Naive thymus-derived CD8-positive, alpha-beta T cell (primary cell): ENCODE data around the gene ITIH4. TPM values are rescaled to one million over a fixed set of nuclear protein-coding genes. Genes with fewer than 3 reads are reported as not detected.

Source experiments
- ATAC-seq, 2 donors: fragments of 150-1000 bp; cut with Tn5 transposase in 1 of 2; sonication (Bioruptor Pico), chemical (Tn5 transposase) in 1 of 2; 1 replicate in 1 of 2; 2 replicates in 1 of 2; pipeline ENCODE4 v1.10.0; 2021; ENCODE audit warnings: mild to moderate bottlenecking in 2 of 2, moderate library complexity in 2 of 2
- POLR2A ChIA-PET: fragments of 350-600 bp; sonication (Branson Sonifier 250); formaldehyde crosslinking; loops from one replicate; lab custom pipeline; 2021; ENCODE audit warnings: antibody characterized with exemption; lab: Charles Lee
- DNase-seq, 10 donors: peaks; one replicate each; pipeline versions ENCODE4 v3.0.0 to v3.0.0-alpha.2; 2020 to 2022
- H3K27ac Mint-ChIP-seq, 10 donors: one replicate each; pipeline ENCODE4 v1.8.0; 2020 to 2022; ENCODE audit warnings: mild to moderate bottlenecking in 10 of 10, mixed read lengths in 10 of 10, moderate library complexity in 4 of 10, inconsistent platforms in 1 of 10
- H3K27me3 Mint-ChIP-seq, 5 donors: one replicate each; pipeline ENCODE4 v1.8.0; 2021 to 2022; ENCODE audit warnings: mixed read lengths in 5 of 5
- H3K36me3 Mint-ChIP-seq, 3 donors: one replicate each; pipeline ENCODE4 v1.8.0; 2020 to 2022; ENCODE audit warnings: mixed read lengths in 3 of 3, mild to moderate bottlenecking in 2 of 3, inconsistent platforms in 1 of 3
- H3K4me1 Mint-ChIP-seq, 4 donors: one replicate each; pipeline ENCODE4 v1.8.0; 2021 to 2022; ENCODE audit warnings: mixed read lengths in 4 of 4
- H3K4me3 Mint-ChIP-seq, 10 donors: one replicate each; pipeline ENCODE4 v1.8.0; 2020 to 2022; ENCODE audit warnings: mild to moderate bottlenecking in 10 of 10, mixed read lengths in 10 of 10, moderate library complexity in 6 of 10, inconsistent platforms in 1 of 10
- H3K9me3 Mint-ChIP-seq, 9 donors: one replicate each; pipeline ENCODE4 v1.8.0; 2020 to 2022; ENCODE audit warnings: mixed read lengths in 9 of 9, mild to moderate bottlenecking in 3 of 9, inconsistent platforms in 1 of 9, moderate library complexity in 1 of 9
- polyA plus RNA-seq, 3 donors: library from polyadenylated mRNA; unstranded; fragments of 300-500 nt; fragmentation: Illumina TruSeq; gene quantifications; one replicate each; pipeline ENCODE4 v1.2.3, GENCODE V29; 2021
- total RNA-seq, 8 experiments: library from RNA in 2 of 8; stranded (reverse) in 2 of 8; gene quantifications; one replicate each; pipeline ENCODE4 v1.2.3 and lab custom pipeline; 2021 to 2026

The ITIH4 gene
- total and polyA plus RNA-seq, 5 experiments from 2014 or later: 0.05 to 32.6 (median 14.7) TPM; not detected in 1

DNA sequence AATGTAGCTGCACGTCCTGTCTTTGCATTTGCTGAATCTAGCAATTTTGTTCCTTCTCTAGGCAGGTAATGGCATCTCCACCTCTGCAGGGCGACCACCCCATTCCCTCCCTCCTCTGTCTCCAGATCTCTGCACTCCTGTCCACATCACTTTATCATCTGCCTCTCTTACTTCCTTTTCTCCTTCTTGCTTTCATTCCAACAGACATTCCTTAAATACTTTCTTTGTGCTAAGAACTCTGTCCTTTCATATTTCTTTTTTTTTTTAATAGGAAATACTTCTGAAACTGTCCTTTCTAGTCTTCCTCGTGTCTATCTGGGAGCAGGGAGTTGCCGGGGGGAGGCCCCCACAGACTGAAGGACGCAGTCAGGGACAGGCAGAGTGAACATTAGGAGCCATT is 28.6 kb downstream of the ITIH4 start:
- no peaks in the 10 kb centered on the region for H3K36me3 Mint-ChIP-seq
- no peaks in the 10 kb centered on the region for H3K9me3 Mint-ChIP-seq
- DNase-seq (no peak), ATAC-seq (no peak)
- H3K4me1 Mint-ChIP-seq: no peaks in the 10 kb centered on the region
- peak overlapping the region in 1 of 10 donors; percentile 53 for H3K27ac Mint-ChIP-seq
- H3K27me3 Mint-ChIP-seq: peaks cover 0 to 5% (median 0%) of the 10 kb centered on the region in 5 donors
- POLR2A ChIA-PET: no interaction called here
- no peak overlapping the region for H3K4me3 Mint-ChIP-seq

DNA sequence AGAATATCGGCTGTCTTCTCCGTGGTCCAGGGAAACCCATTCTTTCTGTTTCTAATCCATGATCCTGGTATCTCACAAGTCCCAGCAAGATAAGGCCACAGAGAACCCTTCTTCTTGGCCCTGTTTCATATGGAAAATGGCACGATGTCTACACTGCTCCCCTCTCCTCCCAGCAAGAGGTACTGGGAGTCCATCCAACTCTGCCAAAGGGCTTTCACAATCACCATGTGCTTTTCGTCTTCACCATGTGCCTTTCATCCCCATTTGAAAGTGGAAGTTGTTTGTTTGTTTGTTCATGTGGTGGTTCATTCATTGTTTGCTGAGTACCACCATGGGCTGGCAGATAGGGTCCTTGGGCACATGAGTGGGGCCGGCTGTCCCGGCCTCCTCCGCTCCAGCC is 30.4 kb downstream of the ITIH4 start:
- no peaks in the 10 kb centered on the region for H3K36me3 Mint-ChIP-seq

DNA sequence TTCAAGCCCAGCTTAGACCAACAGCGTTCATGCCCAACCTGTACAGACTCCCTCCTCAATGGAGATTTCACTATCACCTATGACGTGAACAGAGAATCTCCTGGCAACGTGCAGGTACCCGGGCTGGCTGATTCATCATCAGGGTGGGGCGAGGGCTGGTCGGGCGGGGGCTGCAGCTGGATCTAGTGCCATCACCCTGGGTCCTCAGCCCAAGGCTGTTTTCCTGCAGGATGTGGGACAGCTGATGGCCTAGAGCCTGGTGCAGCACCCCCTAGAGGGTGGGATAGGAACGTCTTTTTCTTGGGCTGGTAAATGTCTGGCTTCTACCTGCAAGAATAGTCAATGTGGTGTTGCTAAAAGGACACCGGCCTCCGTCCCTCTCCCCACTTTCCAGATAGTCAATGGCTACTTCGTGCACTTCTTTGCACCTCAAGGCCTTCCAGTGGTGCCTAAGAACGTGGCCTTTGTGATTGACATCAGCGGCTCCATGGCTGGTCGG is 31.4 kb downstream of the ITIH4 start:
- H3K9me3 Mint-ChIP-seq: no peaks in the 10 kb centered on the region
- DNase-seq (peak in 1 of 10 donors; percentile 5), ATAC-seq (no peak)
- H3K4me3 Mint-ChIP-seq: no peak overlapping the region
- H3K4me1 Mint-ChIP-seq: no peaks in the 10 kb centered on the region
- no peaks in the 10 kb centered on the region for H3K36me3 Mint-ChIP-seq
- H3K27me3 Mint-ChIP-seq: peaks cover 0 to 5% (median 0%) of the 10 kb centered on the region in 5 donors
- POLR2A ChIA-PET: interaction anchor here (0.5 kb wide), 1 partner anchor 194 kb away, joined by 4 read pairs; no protein-coding TSS in a partner anchor
- no peak overlapping the region for H3K27ac Mint-ChIP-seq

More for the DNA sequence above, 30.4 kb downstream of the ITIH4 start:
- H3K27ac Mint-ChIP-seq: no peak overlapping the region
- DNase-seq: no peak
- ATAC-seq: no peak
- POLR2A ChIA-PET: no interaction called here
- H3K4me1 Mint-ChIP-seq: no peaks in the 10 kb centered on the region
- H3K9me3 Mint-ChIP-seq: no peaks in the 10 kb centered on the region
- no peak overlapping the region for H3K4me3 Mint-ChIP-seq
- H3K27me3 Mint-ChIP-seq: peaks cover 0 to 5% (median 0%) of the 10 kb centered on the region in 5 donors

DNA sequence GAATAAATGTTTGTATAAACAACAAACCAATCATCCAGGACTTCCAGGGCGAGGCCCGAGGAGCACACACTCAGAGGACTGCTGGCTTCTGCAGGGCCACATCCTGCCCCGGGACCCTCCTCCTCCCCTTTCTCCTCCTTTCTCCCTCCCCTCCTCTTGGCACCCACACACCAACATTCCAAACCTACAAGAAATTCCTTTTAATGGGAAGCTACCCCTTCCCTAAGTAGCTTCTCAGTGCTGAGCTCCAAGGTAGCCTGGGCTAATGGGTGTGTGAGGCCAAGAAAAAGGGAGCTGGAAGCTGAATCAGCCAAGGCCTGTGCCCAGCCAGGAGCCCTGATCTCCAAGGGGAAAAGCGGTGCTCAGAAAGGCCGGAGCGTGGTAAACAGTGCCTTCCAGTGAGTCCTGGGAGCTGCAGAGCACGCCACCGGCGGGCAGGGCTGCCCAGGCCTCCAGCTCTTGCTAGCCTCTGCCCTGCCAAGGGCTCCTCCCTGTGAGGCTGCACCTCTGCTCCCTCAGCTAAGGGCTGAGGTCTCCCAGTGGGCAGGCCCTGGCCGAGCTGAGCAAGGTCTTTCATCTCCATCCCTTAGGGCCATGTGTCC is 32.0 kb downstream of the ITIH4 start:
- ATAC-seq (no peak), DNase-seq (no peak)
- Mint-ChIP-seq H3K36me3 (no peaks in the 10 kb centered on the region), H3K27ac (no peak overlapping the region), H3K9me3 (no peaks in the 10 kb centered on the region), H3K4me3 (no peak overlapping the region), H3K27me3 (peaks cover 0 to 5% (median 0%) of the 10 kb centered on the region in 5 donors), H3K4me1 (no peaks in the 10 kb centered on the region)
- POLR2A ChIA-PET: interaction anchor here (0.5 kb wide), 1 partner anchor 194 kb away, joined by 4 read pairs; no protein-coding TSS in a partner anchor

DNA sequence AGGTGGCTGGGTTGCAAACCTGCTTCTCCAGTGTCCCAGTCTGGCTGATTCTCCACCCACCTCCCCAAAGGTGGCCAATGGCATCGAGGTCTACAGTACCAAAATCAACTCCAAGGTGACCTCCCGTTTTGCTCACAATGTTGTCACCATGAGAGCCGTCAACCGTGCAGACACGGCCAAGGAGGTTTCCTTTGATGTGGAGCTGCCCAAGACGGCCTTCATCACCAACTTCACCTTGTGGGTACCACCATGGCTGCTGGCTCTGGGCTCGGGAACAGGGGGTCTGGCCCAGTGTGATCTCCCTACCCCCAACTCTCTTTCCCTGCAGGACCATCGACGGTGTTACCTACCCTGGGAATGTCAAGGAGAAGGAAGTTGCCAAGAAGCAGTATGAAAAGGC is 34.1 kb downstream of the ITIH4 start:
- no peaks in the 10 kb centered on the region for H3K9me3 Mint-ChIP-seq
- ATAC-seq (no peak), DNase-seq (no peak)
- H3K36me3 Mint-ChIP-seq: no peaks in the 10 kb centered on the region
- H3K27ac Mint-ChIP-seq: no peak overlapping the region
- POLR2A ChIA-PET: no interaction called here
- no peaks in the 10 kb centered on the region for H3K27me3 Mint-ChIP-seq
- no peak overlapping the region for H3K4me3 Mint-ChIP-seq
- H3K4me1 Mint-ChIP-seq: no peaks in the 10 kb centered on the region

DNA sequence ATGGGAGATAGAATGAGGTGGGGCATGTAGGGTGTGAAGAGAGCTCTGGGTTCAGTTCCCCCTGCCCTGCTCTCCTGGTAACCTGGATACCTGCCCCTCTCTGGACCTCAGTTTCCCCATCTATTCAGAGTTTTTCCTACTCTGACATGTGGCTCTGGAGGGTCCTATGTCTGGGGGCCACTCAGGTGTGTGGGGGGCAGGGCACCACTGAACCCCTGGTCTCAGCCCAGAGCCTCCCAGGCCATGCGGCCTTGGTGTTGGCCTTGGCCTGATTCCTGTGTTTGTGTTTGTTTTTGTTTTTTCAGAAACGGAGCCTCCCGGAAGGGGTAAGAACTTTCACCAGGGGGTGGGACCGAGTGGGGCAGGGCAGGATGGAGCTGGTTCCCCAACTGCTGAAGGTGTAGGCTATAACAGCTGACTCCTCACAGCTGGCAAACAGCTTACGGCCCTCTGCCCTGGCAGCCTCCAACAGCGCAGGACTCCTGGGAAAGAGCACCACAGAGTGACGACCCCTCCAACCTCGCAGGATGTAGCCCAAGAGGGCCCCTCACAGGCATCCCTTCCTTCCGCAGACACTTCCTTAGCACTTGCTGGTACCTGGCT is 35.1 kb downstream of the ITIH4 start:
- Mint-ChIP-seq H3K4me3 (no peak overlapping the region), H3K27me3 (no peaks in the 10 kb centered on the region), H3K27ac (peak overlapping the region in 1 of 10 donors; percentile 65), H3K36me3 (no peaks in the 10 kb centered on the region), H3K9me3 (no peaks in the 10 kb centered on the region), H3K4me1 (no peaks in the 10 kb centered on the region)
- POLR2A ChIA-PET: no interaction called here
- DNase-seq: no peak
- no peak for ATAC-seq

DNA sequence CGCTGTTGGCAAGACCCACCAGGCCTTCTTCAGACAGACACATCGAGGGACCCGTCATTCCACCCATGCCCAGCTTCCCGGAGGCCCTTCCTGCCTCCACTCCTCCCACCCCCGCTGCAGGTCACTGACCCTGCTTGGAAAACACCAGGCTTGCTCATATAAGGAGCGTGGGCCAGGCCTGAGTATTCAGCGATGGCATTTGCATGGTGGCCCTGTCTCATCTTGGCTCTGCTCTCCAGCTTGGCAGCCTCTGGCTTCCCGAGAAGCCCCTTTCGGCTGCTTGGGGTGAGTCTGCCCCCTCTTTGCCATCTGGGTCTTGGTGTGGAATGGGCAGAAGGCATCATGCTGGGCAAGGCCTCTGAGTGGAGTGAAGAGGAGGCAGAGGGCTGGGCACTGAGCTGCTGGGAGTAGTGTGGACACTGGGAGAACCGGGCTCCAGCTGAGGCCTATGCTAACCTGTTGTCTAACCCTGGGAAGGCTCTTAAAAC is 35.8 kb downstream of the ITIH4 start, which contains the start of gene ITIH3:
TSS of gene ITIH3 (plus strand) at position 185 of the 488 bp plus-strand sequence. CDS start at position 193, 8 bp downstream.
- Mint-ChIP-seq H3K4me1 (no peaks in the 10 kb centered on the region), H3K36me3 (no peaks in the 10 kb centered on the region), H3K27ac (peak within 1 kb of the TSS in 2 of 10 donors; percentile 22 to 65), H3K4me3 (no peak within 1 kb of the TSS), H3K27me3 (no peaks in the 10 kb centered on the region), H3K9me3 (no peaks in the 10 kb centered on the region)
- ATAC-seq (no peak), DNase-seq (no peak)
- POLR2A ChIA-PET: no interaction called here

DNA sequence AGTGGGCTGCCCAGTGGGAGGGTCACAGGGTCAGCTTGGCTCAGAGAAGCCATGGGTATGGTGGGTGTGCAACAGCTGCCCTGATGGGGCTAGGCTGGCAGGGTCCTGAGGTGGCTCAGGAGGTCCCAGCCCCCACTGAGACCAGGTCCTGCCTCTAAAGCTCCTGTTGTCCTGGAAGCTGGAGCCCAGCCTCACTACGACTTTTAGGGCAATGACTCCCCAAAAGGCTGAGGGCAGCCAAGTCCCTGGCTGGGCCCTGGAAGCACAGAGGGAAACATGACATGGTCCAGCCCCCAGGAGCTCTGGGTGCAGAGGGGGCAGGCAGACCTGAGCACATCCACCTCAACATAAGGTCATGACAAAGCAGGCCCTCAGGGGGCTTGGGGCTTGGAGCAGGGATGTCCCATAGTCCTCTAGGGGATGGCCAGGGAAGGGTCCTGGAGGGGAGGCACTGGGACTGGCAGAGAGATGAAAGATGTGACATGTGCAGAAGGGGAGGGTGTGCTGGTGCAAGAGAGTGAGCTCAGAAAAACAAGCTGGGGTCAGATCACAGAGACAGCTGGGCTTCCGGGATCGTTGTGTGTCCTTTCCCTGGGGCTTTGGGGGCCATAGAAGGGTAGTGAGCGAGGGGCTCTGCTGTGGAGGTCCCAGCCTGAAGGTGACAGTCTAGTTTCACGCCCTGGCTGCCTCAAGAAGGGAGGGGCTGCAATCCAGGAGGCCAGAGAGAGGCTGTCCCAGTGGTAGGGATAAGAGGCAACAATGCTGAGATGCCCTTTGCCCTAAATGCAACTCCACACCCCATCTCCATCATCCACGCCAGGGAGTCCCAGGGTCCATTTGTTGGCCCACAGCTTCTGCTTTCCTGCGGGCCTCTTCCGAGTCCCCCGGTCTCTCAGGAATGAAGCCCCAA is 36.5 kb downstream of the ITIH4 start:
- POLR2A ChIA-PET: no interaction called here
- Mint-ChIP-seq H3K4me3 (no peak overlapping the region), H3K27me3 (no peaks in the 10 kb centered on the region), H3K27ac (peak overlapping the region in 1 of 10 donors; percentile 22), H3K4me1 (peaks cover 0 to under 1% (median 0%) of the 10 kb centered on the region in 4 donors), H3K9me3 (no peaks in the 10 kb centered on the region), H3K36me3 (no peaks in the 10 kb centered on the region)
- ATAC-seq: no peak
- no peak for DNase-seq

DNA sequence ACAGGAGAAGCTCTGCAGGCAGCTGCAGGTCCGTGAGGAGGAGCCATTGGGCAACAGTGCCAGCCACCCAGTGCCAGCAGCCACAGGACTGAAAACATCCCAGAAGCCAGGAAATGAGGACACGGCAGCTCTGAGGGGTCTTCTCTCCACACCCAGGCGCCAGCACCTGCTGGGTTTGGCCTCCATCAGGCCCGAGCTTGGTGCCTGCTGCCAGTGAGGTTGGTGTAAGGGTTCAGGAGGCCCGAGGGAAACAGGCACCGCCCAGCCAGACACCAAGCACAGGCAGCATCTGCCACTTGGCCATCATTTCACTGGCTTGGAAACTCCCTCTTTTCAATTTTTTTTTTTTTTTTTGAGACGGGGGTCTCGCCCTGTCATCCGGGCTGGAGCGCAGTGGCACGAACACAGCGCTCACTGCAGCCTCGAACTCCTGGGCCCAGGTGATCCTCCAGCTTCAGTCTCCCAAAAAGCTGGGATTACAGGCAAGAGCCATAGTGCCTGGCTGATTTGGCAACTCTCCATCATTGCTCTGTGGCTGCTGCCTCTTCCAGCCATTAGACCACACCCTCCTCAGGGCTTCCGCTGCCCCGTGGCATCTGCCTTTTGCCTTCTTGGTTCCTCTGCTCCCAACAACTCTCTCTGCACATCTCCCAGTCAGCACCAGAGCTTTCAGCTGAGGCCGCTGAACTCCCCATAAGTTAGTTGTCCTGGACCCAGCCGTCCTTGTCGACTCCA is 37.3 kb downstream of the ITIH4 start:
- H3K4me1 Mint-ChIP-seq: peaks cover 0 to 2% (median 0%) of the 10 kb centered on the region in 4 donors
- ATAC-seq (no peak), DNase-seq (no peak)
- POLR2A ChIA-PET: no interaction called here
- H3K36me3 Mint-ChIP-seq: no peaks in the 10 kb centered on the region
- H3K27me3 Mint-ChIP-seq: no peaks in the 10 kb centered on the region
- peak overlapping the region in 1 of 10 donors; percentile 22 for H3K27ac Mint-ChIP-seq
- H3K4me3 Mint-ChIP-seq: no peak overlapping the region
- no peaks in the 10 kb centered on the region for H3K9me3 Mint-ChIP-seq

DNA sequence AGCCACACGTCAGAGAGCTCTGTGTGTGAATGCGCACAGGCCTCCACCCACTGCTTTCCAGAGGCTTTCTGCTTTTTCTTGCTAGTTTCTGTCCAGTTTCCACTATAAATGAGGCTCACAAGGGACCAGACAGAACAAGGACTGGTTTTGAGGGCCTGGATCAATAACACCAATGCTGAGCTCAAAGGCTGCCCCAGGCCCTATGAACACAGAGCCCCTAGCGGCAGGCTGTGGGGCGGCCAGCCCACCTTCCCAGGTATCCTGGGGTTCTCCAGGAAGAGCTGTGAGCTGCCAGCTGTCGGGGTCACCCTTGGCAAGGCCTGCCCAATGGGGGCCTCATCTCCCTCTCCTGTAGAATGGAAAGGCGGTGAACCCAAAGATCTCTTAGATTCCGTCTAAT is 38.1 kb downstream of the ITIH4 start:
- Mint-ChIP-seq H3K4me1 (peaks cover 0 to 2% (median 0%) of the 10 kb centered on the region in 4 donors), H3K27ac (no peak overlapping the region), H3K4me3 (no peak overlapping the region), H3K36me3 (no peaks in the 10 kb centered on the region), H3K9me3 (no peaks in the 10 kb centered on the region), H3K27me3 (no peaks in the 10 kb centered on the region)
- no peak for DNase-seq
- no peak for ATAC-seq
- POLR2A ChIA-PET: no interaction called here

DNA sequence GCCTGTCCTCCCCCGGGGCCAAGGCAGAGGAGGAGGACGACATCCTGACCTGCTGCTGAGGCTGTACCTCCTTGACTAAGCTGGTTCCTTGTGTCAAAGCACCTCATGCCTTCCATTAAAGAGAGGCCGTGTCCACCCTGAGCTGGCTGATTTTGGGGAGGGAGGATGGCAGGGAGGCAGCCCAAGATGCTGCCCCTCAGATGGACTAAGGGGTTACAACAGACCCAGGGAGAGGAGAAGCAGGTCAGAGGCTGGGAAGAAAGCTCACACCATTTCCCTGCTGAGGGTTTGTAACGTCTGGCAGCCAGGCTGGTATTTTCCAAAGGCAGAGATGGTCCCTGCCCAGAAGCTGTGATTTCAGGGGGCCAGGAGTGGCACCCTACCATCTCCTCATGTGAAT is 38.5 kb downstream of the ITIH4 start:
- Mint-ChIP-seq H3K9me3 (no peaks in the 10 kb centered on the region), H3K4me3 (no peak overlapping the region), H3K4me1 (peaks cover 0 to 2% (median 0%) of the 10 kb centered on the region in 4 donors), H3K27ac (peak overlapping the region in 1 of 10 donors; percentile 22), H3K27me3 (no peaks in the 10 kb centered on the region), H3K36me3 (no peaks in the 10 kb centered on the region)
- DNase-seq: no peak
- POLR2A ChIA-PET: no interaction called here
- no peak for ATAC-seq

DNA sequence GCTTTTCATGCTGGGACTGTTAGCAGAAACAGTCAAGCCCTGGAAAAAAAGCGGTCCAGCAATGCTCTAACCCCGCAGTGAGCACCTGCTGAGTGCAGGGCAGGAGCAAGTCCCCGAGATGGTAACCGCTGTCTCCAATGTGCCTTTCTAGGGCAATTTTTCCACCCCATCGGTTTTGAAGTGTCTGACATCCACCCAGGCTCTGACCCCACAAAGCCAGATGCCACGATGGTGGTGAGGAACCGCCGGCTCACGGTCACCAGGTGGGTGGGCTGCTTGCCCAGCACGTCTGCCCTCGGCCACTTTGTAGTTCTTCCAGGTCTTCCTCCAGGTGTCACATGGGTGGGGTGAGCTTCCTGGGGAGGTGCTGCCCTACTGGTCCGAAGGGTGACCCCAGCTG is 39.1 kb downstream of the ITIH4 start:
- Mint-ChIP-seq H3K27me3 (no peaks in the 10 kb centered on the region), H3K27ac (no peak overlapping the region), H3K9me3 (no peaks in the 10 kb centered on the region), H3K4me3 (no peak overlapping the region), H3K4me1 (peaks cover 0 to 2% (median 0%) of the 10 kb centered on the region in 4 donors), H3K36me3 (no peaks in the 10 kb centered on the region)
- POLR2A ChIA-PET: no interaction called here
- DNase-seq: no peak
- ATAC-seq: no peak
